C4-2B (cell line): ENCODE data around the gene TIPARP.

Experiments
- ZFX ChIP-seq: fragments of 450-650 bp; IDR thresholded peaks from 2 replicates; pipeline ENCODE4 v1.6.1; 2017
- TF ChIP-seq, protein P1 (sequence below): fragments of 450-650 bp; conservative IDR thresholded peaks from 2 replicates; pipeline ENCODE4 v1.5.1; 2017; ENCODE audit warnings: mild to moderate bottlenecking

DNA sequence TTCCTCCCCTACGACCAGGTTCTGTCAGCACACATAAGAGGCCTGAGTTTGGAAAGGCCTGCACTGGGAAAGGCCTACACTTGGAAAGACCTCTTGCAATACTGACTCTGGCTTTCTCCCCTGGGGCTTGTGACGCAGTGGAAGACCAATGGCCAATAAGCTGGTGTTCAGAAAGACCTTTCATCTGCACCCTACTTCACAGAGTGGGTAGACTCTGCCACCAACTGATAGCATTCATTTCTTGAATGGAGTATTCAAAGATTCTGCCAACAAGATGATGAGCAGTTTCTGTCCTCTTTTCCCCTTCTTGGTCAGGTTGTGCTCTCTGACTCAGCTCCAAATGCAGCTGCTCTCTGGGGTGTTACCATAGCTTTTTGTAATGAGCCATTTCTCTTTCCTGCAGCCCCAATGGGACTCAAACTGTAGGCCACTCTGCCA is 48.8 kb downstream of the TIPARP start:
- TF ChIP-seq, protein P1, sequence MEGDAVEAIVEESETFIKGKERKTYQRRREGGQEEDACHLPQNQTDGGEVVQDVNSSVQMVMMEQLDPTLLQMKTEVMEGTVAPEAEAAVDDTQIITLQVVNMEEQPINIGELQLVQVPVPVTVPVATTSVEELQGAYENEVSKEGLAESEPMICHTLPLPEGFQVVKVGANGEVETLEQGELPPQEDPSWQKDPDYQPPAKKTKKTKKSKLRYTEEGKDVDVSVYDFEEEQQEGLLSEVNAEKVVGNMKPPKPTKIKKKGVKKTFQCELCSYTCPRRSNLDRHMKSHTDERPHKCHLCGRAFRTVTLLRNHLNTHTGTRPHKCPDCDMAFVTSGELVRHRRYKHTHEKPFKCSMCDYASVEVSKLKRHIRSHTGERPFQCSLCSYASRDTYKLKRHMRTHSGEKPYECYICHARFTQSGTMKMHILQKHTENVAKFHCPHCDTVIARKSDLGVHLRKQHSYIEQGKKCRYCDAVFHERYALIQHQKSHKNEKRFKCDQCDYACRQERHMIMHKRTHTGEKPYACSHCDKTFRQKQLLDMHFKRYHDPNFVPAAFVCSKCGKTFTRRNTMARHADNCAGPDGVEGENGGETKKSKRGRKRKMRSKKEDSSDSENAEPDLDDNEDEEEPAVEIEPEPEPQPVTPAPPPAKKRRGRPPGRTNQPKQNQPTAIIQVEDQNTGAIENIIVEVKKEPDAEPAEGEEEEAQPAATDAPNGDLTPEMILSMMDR: no peak
- TF ChIP-seq ZFX: no peak
